ENCODE data around the gene SRC.
"Not testable (repeated sequence)": the region's sequence is repeated elsewhere in the genome, so short reads cannot be mapped to it uniquely, and the experiment has no call there.

SRC gene

DNA sequence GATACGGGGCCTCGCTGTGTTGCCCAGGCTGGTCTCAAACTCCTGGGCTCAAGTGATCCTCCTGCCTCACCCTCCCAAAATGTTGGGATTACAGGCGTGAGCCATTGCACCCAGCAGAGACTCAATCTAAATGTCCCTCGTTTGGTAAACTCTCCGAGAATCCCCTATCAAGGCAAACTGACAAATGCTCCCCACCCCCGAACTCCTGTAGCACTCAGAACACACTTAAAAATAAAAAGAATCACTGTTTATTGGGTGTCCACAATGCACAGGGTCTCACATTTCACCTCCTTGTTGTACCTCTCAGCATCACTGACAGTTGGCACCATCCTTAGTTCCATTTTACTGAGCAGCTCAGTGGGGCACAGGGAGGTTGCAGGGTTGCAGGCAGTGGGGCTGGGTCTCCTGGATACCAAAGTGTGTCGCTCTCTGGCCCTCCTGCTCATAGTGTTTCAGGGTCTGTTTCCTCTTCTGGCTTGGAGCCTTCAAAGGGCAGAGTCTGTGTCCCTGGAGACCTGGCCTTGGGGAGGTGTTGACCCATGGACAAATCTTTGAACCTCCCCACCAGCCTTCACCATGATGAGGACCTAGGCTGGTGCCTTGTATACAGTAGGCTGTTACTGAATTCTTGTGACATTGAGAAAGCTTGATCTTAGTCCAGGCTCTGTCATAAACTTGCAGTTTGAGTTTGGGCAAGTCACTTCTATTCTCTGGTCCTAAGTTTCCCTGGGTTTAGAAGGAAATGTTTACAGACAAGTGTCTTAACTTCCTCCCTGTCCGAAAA, 8.5 kb upstream of the SRC start:
- no peak for DNase-seq

- not testable (repeated sequence) for DNase-seq
Observed at GRCh38 chr20:37338380-37338779, 7.6 kb upstream of the SRC start.

DNA sequence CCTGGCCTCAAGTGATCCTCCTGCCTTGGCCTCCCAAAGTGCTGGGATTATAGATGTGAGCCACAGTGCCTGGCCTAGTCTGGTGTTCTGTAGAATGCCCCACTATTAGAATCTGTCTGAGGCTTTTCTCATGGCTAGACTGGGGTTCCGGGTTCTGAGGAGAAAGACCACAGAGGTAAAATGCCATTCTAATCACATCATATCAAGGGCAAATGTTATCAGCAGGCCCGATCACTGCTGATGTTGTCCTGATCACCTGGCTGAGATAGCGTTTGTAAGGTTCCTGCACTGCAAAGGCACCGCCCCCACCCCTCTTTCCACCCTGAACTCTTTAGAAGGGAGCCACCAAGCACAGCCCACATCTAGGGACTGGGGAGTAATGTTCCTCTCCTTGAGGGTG, 6.7 kb upstream of the SRC start:
- DNase-seq: no peak

DNA sequence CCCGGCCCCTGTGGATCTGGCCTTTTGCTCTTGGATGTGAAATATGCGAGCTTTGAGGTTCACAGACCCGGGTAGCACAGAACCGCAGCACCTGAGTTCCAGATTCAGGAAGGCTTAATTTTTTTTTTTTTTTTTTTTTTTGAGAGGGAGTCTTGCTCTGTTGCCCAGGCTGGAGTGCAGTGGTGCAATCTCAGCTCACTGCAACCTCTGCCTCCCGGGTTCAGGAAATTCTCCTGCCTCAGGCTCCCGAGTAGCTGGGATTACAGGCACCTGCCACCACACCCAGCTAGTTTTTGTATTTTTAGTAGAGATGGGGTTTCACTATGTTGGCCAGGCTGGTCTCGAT, 6.2 kb upstream of the SRC start:
- not testable (repeated sequence) for DNase-seq

- no peak for DNase-seq
Observed at GRCh38 chr20:37340998-37341397, 4.9 kb upstream of the SRC start.

- no peak for DNase-seq
Observed at GRCh38 chr20:37341632-37342031, 4.3 kb upstream of the SRC start.

DNA sequence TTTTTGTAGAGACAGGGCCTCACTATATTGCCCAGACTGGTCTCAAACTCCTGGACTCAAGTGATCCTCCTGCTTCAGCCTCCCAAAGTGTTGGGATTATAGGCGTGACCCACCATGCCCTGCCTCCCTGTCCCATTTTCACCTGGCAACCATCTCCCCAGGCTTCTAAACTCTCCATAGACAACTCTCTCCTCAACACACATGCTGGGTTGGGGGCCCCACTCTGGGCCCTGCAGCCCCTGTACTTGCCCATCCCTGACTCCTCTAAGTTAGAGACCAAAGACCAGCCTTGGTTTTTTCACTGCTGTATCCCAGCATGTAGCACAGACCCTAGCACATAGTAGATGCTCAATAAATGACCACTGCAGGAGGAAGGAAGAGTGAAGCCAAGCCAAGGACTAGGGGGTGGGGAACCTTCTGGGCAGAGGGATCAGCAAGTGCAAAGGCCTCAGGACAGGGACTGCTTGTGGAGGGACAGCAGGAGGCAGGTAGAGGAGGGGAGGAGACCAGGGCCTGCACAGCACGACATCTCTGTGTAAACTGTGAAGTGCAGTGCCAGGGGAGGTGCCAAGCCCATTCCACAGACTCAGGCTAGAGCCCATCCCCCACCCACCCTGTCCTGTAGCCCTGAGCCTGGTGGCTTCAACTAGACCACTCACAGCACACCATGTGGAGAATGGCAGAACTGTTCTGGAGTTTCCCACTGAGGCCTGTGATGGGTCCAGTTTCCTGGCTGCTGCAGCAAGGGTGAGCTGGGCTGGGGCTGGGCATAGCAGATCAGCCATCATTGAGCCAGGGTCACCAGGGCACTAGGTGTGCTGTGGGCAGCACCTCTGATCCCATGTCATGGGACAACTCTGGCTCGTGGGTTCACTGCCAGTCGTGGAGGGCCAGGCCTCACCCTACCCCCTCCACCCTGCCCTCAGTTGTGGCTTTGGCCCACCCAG, 3.4 kb upstream of the SRC start:
- DNase-seq: no peak

- DNase-seq: no peak
Observed at GRCh38 chr20:37343212-37343993, 2.5 kb upstream of the SRC start.

DNA sequence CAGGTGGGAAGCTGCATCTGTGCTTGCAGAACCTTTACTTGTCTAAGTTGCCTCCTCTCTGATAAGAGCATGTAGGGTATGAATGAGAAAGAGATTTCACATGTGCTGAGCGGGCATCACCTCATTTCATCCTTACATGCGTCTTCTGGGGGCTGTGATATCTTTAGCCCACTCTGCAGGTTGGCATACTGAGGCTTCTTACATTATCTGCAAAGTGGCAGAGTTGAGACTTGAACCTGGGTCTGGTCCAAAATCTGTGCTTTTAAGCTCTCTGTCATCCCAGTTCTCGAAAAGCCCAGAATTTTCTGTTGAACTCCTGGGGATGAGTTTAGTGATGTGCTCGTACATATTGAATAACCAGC, 2.0 kb upstream of the SRC start:
- no peak for DNase-seq

DNA sequence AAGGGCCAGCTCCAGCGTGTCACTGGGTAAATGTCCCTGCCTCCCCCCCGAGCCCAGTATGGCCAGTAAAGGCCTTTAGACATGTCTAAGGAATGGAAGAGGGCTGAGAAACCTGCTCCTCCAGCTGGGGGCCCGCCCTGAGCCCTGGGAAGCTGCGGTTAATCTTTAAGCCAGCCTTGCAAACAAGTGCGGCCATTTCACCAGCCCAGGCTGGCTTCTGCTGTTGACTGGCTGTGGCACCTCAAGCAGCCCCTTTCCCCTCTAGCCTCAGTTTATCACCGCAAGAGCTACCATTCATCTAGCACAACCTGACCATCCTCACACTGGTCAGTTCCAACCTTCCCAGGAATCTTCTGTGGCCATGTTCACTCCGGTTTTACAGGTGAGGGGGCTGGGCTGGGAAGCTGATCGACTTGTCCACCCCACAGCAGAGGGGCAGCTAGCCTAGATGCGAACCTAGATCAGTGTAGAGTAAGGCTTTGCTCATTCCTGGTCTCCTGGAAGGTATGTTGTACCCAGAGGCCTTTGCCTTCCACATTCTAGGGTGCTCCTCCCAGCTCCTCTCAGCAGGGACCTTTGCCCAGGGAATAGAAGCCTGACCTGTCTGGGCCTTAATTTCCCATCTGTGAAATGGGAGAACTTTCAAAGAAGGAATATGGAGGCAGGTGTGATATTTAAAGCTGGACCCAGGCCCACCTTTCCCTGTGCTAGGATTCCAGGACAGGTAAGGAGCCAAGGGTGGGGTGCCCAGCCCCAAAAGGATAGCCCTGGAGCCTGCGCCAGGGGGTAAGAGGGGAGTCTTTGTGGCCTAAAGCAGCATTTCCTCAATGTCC, 1.2 kb upstream of the SRC start:
- no peak for DNase-seq

DNA sequence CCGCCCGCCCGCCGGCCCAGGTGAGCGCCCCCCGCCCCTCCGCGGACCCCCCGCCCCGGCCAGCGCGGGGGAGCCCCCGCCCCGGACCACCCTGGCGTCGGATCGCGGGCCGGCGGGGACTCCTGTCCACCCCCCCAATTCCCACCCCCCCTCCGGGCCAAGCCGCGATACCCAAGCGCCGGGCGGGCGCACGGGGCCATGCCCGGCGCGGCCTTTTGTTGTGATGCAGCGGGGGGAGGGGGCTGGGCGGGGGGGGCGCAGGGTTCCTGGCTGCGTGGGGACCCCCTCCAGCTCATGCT, 245 bp downstream of the SRC start:
- DNase-seq: peak in 1 of 2 experiments; percentile 31

DNA sequence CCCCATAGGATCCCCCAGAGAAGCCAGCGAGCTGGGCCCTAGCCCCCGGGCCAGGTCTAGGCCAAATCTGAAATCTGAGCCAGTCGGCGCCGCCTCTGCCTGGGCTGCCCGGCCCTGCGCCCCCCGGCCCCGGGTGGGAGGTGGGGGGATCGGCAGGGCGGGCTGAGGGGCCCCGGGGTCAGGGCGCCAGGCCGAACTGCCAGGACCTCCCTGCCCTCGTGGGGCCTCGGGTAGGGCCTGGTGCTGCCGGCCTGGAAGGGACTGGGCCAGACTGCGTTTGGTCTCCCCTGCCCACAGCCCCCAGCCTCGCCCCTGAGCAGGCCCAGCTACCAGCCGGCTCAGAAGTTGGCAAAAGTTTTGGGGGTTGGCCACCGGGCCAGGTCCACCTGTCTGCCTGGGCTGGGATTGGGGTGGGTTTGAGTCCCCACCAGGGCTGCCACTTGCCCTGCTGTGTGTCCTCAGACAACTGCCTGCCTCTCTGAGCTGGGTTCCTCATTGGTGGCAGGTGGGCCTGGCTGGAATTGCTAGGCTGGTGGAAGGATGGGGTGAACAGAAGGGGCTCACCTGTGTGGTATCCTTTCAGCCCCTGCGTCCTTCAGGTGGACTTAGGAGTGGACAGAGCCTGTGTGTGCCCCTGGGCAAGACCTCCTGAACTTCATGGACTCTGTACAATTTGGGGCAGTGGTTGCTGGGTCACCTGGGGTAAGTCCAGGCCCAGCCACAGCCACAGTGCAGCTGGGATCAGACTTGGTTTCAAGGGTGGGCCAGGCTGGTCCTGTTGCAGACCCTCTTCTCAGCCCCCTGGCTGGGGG, 801 bp downstream of the SRC start:
- DNase-seq: no peak

GRCh38 chr20:37347347-37347823, 1.4 kb downstream of the SRC start:
- no peak for DNase-seq

GRCh38 chr20:37347891-37348791, 2.2 kb downstream of the SRC start:
- DNase-seq: no peak

DNA sequence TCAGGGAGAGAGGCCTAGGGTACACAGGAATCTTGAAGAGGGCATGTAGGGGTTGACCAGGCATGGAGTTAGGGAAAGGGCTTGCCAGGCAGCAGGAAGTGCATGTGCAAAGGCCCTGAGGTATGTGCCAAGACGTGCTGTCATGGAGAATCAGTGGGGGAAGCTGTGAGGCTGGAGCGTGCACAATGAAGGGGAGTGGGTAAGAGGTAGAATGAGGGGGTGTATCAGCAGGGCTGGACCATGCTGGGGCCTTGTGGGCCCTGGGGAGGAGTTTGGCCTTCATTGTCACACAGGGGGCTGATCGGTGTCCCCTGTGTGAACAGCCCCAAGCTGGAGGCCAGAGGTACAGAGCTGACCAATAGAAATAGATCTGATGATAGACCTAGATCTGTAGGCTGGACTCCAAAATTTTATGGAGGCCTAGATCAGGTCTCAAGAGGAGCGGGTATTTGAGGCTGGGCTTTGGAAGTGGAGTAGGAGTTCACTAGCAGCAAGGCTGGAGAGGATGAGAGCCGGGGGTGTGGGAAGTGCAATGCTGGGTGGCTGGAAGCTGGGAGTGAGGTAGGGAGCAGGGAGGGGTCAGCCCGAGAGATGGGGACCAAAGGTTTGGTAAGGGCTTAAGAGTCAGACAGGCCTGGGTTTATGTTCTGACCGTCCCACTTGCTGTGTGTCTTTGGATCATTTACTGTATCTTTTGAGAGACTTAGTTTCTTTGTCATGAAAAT, 3.0 kb downstream of the SRC start:
- no peak for DNase-seq

DNA sequence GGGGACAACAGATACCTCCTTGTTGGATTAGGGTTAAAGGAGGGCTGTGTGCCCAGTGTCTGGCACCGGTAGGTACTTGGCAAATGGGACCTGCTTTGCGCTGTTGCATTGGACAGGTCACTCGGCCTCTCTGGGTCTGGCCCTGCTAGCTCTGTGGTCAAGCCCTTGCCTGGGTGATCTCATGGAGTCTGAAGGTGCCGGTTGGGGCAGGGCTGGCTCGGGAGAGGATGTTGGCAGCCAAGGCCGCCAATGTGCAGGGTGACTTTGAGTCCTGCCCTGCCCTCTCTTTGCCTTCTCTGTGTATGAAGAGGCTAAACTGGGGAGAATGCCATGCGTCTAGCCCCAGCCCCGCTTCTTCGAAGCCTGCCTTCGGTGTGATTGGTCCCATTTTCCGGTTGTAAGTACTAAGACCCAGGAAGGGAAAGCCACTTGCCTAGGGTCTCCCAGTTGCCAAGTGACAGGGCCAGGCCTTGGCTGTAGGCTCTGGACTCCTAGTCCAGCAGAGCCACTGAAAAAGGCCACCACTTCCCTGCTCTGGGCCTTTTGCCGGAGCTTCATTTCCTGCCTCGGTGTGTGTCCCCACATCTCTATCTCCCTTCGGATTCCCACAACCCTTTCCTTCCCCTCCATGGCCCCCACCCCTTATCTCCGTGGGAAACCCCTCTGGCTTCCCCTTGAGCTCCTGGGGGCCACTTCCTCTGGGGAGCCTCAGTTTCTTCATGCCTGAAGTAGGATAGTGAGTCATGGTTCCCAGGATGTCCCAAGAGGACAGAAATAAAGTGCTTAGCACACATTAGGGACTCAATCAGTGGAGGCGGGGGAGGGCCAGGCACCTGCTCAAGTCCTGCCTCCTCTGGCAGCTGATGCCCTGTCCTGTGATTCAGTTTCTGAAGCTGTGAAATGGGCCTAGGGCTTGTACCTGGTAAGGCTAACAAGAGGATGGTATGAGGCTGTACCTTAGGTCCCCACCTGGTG, 3.9 kb downstream of the SRC start:
- DNase-seq: no peak

- no peak for DNase-seq
Observed at GRCh38 chr20:37350649-37351574, 5.0 kb downstream of the SRC start.
